Right atrium auricular region (tissue), 2 donors: ENCODE data around the gene ZNF362. TPM values are rescaled to one million over a fixed set of nuclear protein-coding genes. Genes with fewer than 3 reads are reported as not detected.

ENCODE experiments used
- DNase-seq: peaks from one replicate; pipeline ENCODE4 v3.0.0-alpha.2; 2019; ENCODE audit warnings: low spot score
- H3K27ac ChIP-seq, 2 donors: fragments of 200-600 bp; sonication (generic); 1 replicate in 1 of 2; 2 replicates in 1 of 2; pipeline ENCODE4 v1.5.1; 2016 to 2019
- H3K27me3 ChIP-seq, 2 donors: fragments of 200-600 bp; sonication (generic); one replicate each; pipeline versions ENCODE4 v1.5.1 to v1.6.0; 2017 to 2019
- H3K36me3 ChIP-seq: fragments of 200-600 bp; sonication (generic); one replicate; pipeline ENCODE4 v1.5.1; 2016
- H3K4me1 ChIP-seq, 2 donors: fragments of 200-600 bp; sonication (generic); one replicate each; pipeline versions ENCODE4 v1.5.1 to v1.6.0; 2017 to 2019
- H3K4me3 ChIP-seq, 2 donors: fragments of 200-600 bp; sonication (generic); 1 replicate in 1 of 2; 2 replicates in 1 of 2; pipeline ENCODE4 v1.5.1; 2017 to 2019; ENCODE audit warnings: mild to moderate bottlenecking in 1 of 2, moderate library complexity in 1 of 2
- H3K9me3 ChIP-seq, 2 donors: fragments of 200-600 bp; sonication (generic); one replicate each; pipeline ENCODE4 v1.5.1; 2019
- CTCF ChIP-seq, 2 donors: fragments of 200-600 bp; sonication (generic); IDR thresholded peaks; one replicate each; pipeline ENCODE4 v1.5.1; 2019; ENCODE audit warnings: antibody characterized with exemption in 2 of 2
- total RNA-seq, 2 donors: library from RNA; depleted of rRNA; stranded (reverse); fragments of >200 nt; gene quantifications; one replicate each; pipeline ENCODE4 v1.1.0, GENCODE V29; 2016

ZNF362 gene
- total RNA-seq, 2 donors from 2014 or later, result 23.5 to 50.5 TPM

- H3K4me1 ChIP-seq, result peaks cover 0 to 42% of the 10 kb centered on the region in 2 donors
- H3K4me3 ChIP-seq, result peak overlapping the region; percentile 50 to 64
- peak; percentile 85 for DNase-seq
- H3K27ac ChIP-seq, result peak overlapping the region; percentile 97 to 100
- H3K36me3 ChIP-seq, result no peaks in the 10 kb centered on the region
- TF ChIP-seq CTCF (IDR thresholded peaks at IDR 0.05), result no peak
- no peaks in the 10 kb centered on the region for H3K27me3 ChIP-seq
- H3K9me3 ChIP-seq, result no peaks in the 10 kb centered on the region
Measured at GRCh38 chr1:33255347-33256220, 708 bp upstream of the ZNF362 start.

- no peak for DNase-seq
- Histone ChIP-seq H3K9me3 (no peaks in the 10 kb centered on the region), H3K27me3 (no peaks in the 10 kb centered on the region), H3K4me1 (peaks cover 0 to 47% of the 10 kb centered on the region in 2 donors), H3K4me3 (peak overlapping the region; percentile 34 to 64), H3K27ac (peak overlapping the region in 1 of 2 donors; percentile 60), H3K36me3 (no peaks in the 10 kb centered on the region)
- no peak for TF ChIP-seq CTCF (IDR thresholded peaks at IDR 0.05)
Measured at GRCh38 chr1:33256221-33256470, 146 bp upstream of the ZNF362 start.

- no peak for TF ChIP-seq CTCF (IDR thresholded peaks at IDR 0.05)
Measured at GRCh38 chr1:33257207-33257771, 997 bp downstream of the ZNF362 start.

GRCh38 chr1:33257772-33258712, 1.8 kb downstream of the ZNF362 start:
- Histone ChIP-seq H3K4me3 (peak overlapping the region; percentile 64 to 76), H3K27me3 (no peaks in the 10 kb centered on the region), H3K27ac (peak overlapping the region; percentile 71 to 72), H3K4me1 (peaks cover 0 to 57% of the 10 kb centered on the region in 2 donors), H3K9me3 (no peaks in the 10 kb centered on the region), H3K36me3 (no peaks in the 10 kb centered on the region)
- TF ChIP-seq CTCF (IDR thresholded peaks at IDR 0.05), result no peak
- DNase-seq, result no peak

More at GRCh38 chr1:33257207-33257771, 997 bp downstream of the ZNF362 start:
- Histone ChIP-seq H3K27me3 (no peaks in the 10 kb centered on the region), H3K4me3 (peak overlapping the region; percentile 64 to 76), H3K9me3 (no peaks in the 10 kb centered on the region), H3K36me3 (no peaks in the 10 kb centered on the region), H3K4me1 (peaks cover 0 to 55% of the 10 kb centered on the region in 2 donors), H3K27ac (peak overlapping the region; percentile 71 to 72)
- DNase-seq, result no peak

- Histone ChIP-seq H3K9me3 (no peaks in the 10 kb centered on the region), H3K27ac (peak overlapping the region in 1 of 2 donors; percentile 71), H3K27me3 (no peaks in the 10 kb centered on the region), H3K4me1 (peaks cover 0 to 65% of the 10 kb centered on the region in 2 donors), H3K4me3 (no peak overlapping the region), H3K36me3 (no peaks in the 10 kb centered on the region)
- no peak for TF ChIP-seq CTCF (IDR thresholded peaks at IDR 0.05)
- no peak for DNase-seq
Measured at GRCh38 chr1:33258788-33259274, 2.5 kb downstream of the ZNF362 start.
